Endometrial microvascular endothelial cells (primary cell): ENCODE measurements around the gene RPL38. TPM values are rescaled to one million over a fixed set of nuclear protein-coding genes. Genes with fewer than 3 reads are reported as not detected.

Source experiments
- in situ Hi-C: cut with HindIII; loops from 2 replicates; pipeline ENCODE4 v1.10.0; 2017; ENCODE audit warnings: low sequenced_read_pairs, low pct_unique_long_range_greater_than_20kb; ENCODE audit errors: inconsistent ontology term
- total RNA-seq: library from RNA; depleted of rRNA; stranded (reverse); fragments of >200 nt; gene quantifications from one replicate; pipeline ENCODE4 v1.2.3, GENCODE V29; 2015; ENCODE audit errors: inconsistent ontology term

Gene RPL38
- total RNA-seq = 213 TPM

GRCh38 chr17:74203439-74204240 is at the start of gene RPL38:
TSS of gene RPL38 (plus strand) at chr17:74203678. CDS start at chr17:74203956, 278 bp downstream.
- in situ Hi-C loops = no loop called here

- in situ Hi-C loops = no loop called here
These were observed 49.6 kb upstream of the RPL38 start for GRCh38 chr17:74153821-74154430.

GRCh38 chr17:74156878-74157277 is 46.6 kb upstream of the RPL38 start:
- in situ Hi-C loops = no loop called here

- in situ Hi-C loops = no loop called here
These were observed 46.1 kb upstream of the RPL38 start for GRCh38 chr17:74157366-74157765.

GRCh38 chr17:74158761-74159160 is 44.7 kb upstream of the RPL38 start:
- in situ Hi-C loops = no loop called here

GRCh38 chr17:74159226-74159840 is 44.1 kb upstream of the RPL38 start:
- in situ Hi-C loops = no loop called here

GRCh38 chr17:74160656-74161502 is 42.6 kb upstream of the RPL38 start:
- in situ Hi-C loops = no loop called here

GRCh38 chr17:74161503-74161875 is 42.0 kb upstream of the RPL38 start:
- in situ Hi-C loops = no loop called here

- in situ Hi-C loops = no loop called here
These were observed 40.1 kb upstream of the RPL38 start for GRCh38 chr17:74163271-74163821.

GRCh38 chr17:74163836-74164235 is 39.6 kb upstream of the RPL38 start:
- in situ Hi-C loops = no loop called here

- in situ Hi-C loops = no loop called here
These were observed 38.9 kb upstream of the RPL38 start for GRCh38 chr17:74164446-74165045.

- in situ Hi-C loops = no loop called here
These were observed 37.6 kb upstream of the RPL38 start for GRCh38 chr17:74165797-74166365.

- in situ Hi-C loops = no loop called here
These were observed 32.6 kb upstream of the RPL38 start for GRCh38 chr17:74170924-74171323.

- in situ Hi-C loops = no loop called here
These were observed 30.8 kb upstream of the RPL38 start for GRCh38 chr17:74172700-74173099.

- in situ Hi-C loops = no loop called here
These were observed 26.9 kb upstream of the RPL38 start for GRCh38 chr17:74176546-74177001.

GRCh38 chr17:74177018-74177450 is 26.4 kb upstream of the RPL38 start:
- in situ Hi-C loops = no loop called here

GRCh38 chr17:74179576-74179975 is 23.9 kb upstream of the RPL38 start:
- in situ Hi-C loops = no loop called here

GRCh38 chr17:74180336-74180735 is 23.1 kb upstream of the RPL38 start:
- in situ Hi-C loops = no loop called here
